HAP-1 (cell line): ENCODE data around the gene AKAP7.
"Not testable (repeated sequence)": the region's sequence is repeated elsewhere in the genome, so short reads cannot be mapped to it uniquely, and the experiment has no call there.

Experiments
- DNase-seq, 2 experiments: peaks; one replicate each; pipeline ENCODE4 v3.0.0-alpha.2; 2016 to 2020; ENCODE audit warnings: low spot score in 2 of 2
- H3K27me3 ChIP-seq: fragments of 250-450 bp; sonication (Bioruptor Pico); 2 replicates; pipeline ENCODE4 v1.5.1; 2020; ENCODE audit warnings: low read depth, mild to moderate bottlenecking, moderate library complexity
- H3K36me3 ChIP-seq: fragments of 250-450 bp; sonication (Bioruptor Pico); replicated peaks from 2 replicates; pipeline ENCODE4 v1.5.1; 2020; ENCODE audit warnings: mild to moderate bottlenecking
- H3K4me1 ChIP-seq: fragments of 250-450 bp; sonication (Bioruptor Pico); 2 replicates; pipeline ENCODE4 v1.5.1; 2020; ENCODE audit warnings: mild to moderate bottlenecking
- H3K4me3 ChIP-seq: fragments of 250-450 bp; sonication (Bioruptor Pico); 2 replicates; pipeline ENCODE4 v1.5.1; 2020; ENCODE audit warnings: mild to moderate bottlenecking, moderate library complexity
- H3K9me3 ChIP-seq: fragments of 250-450 bp; sonication (Bioruptor Pico); 2 replicates; pipeline ENCODE4 v1.5.1; 2020; ENCODE audit warnings: mild to moderate bottlenecking, moderate library complexity
- in situ Hi-C: fragments of 300-500 bp; cut with MboI; formaldehyde crosslinking; loops from 3 replicates; pipeline ENCODE4 v1.14.3; 2020; ENCODE audit warnings: low sequenced_read_pairs, inconsistent platforms, mixed read lengths

AKAP7 gene

DNA sequence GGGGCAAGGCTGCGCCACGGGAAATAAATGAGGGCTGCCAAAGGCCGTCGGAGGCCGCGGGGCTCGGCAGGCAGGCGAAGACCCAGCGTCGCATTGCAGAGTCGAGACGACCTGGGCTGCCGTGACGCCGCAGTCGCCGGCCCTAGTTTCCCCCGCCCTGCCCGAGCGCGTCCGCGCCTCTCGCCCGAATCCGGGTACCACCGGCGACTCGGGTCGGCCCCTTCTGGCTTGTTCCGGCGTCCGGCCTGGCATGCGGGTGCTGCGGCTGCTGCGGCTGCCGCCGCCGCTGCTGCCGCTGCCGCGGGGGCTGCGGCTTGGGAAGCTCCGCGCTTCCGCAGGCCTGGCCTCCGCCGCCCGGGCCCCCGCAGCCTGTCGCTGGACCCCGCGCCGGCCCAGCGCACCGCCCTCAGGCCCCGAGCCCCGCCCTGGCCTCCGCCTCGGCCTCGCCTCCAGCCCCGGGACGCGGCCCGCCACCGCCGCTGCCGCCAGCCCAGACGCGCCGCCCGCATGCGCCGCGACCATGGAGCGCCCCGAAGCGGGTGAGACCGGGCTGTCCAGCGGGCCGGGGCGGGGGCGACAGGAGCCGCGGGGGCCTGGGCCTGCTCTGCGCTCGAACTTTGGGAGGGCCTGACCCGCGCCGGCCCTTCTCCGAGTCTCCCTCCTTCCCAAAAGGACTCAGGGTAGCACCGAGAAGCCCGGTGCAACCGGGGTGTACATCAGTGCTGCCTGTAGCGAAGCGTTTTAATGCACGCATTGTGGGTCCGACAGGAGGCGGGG, at the start of gene AKAP7:
Gene AKAP7, plus strand, starts transcription at position 224 of the 777 bp plus-strand sequence. Its CDS starts 297 bp downstream, at position 521.
- Histone ChIP-seq H3K27me3 (no peaks in the 10 kb centered on the region), H3K4me1 (peaks cover 16% of the 10 kb centered on the region), H3K9me3 (peaks cover 3% of the 10 kb centered on the region; the same call in 1 of the 2 replicates), H3K36me3 (no peaks in the 10 kb centered on the region), H3K4me3 (peak within 1 kb of the TSS; percentile 37)
- peak; percentile 28 to 76 for DNase-seq
- in situ Hi-C loops: no loop called here

GRCh38 chr6:131090339-131090738, 44.9 kb upstream of the AKAP7 start:
- H3K36me3 ChIP-seq, H3K4me3 ChIP-seq, H3K9me3 ChIP-seq, in situ Hi-C loops, H3K4me1 ChIP-seq, DNase-seq, H3K27me3 ChIP-seq: not testable (repeated sequence)

GRCh38 chr6:131091944-131092343, 43.3 kb upstream of the AKAP7 start:
- H3K9me3 ChIP-seq, H3K4me3 ChIP-seq, DNase-seq, H3K27me3 ChIP-seq, in situ Hi-C loops, H3K4me1 ChIP-seq, H3K36me3 ChIP-seq: not testable (repeated sequence)

DNA sequence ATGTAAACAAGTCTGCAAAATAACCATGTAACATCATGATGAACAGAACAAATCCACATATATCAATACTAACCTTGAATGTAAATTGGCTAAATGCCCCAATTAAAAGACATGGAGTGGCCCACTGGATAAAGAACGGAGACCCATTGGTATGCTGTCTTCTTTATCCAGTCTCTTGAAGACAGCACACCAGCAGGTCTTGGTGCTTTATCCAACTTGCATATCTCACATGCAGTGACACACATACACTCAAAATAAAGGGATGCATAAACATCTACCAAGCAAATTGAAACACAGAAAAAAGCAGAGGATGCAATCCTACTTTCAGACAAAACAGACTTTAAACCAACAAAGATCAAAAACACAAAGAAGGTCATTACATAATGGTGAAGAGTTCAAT, 41.9 kb upstream of the AKAP7 start:
- in situ Hi-C loops: no loop called here
- Histone ChIP-seq H3K4me3 (no peak overlapping the region), H3K36me3 (no peaks in the 10 kb centered on the region), H3K9me3 (no peaks in the 10 kb centered on the region; the same call in 1 of the 2 replicates), H3K4me1 (no peaks in the 10 kb centered on the region), H3K27me3 (peaks cover 2% of the 10 kb centered on the region; the same call in 1 of the 2 replicates)
- no peak for DNase-seq

GRCh38 chr6:131096786-131097185, 38.5 kb upstream of the AKAP7 start:
- in situ Hi-C loops: no loop called here
- Histone ChIP-seq H3K4me1 (no peaks in the 10 kb centered on the region), H3K27me3 (peaks cover 2% of the 10 kb centered on the region; the same call in 1 of the 2 replicates), H3K9me3 (no peaks in the 10 kb centered on the region; the same call in none of the 2 replicates), H3K4me3 (no peak overlapping the region), H3K36me3 (no peaks in the 10 kb centered on the region)
- no peak for DNase-seq

GRCh38 chr6:131101911-131102680, 33.2 kb upstream of the AKAP7 start:
- no peak overlapping the region for H3K4me3 ChIP-seq
- DNase-seq: peak in 1 of 2 experiments; percentile 79
- H3K36me3 ChIP-seq: no peaks in the 10 kb centered on the region
- in situ Hi-C loops: loop anchor here (10.0 kb wide), 1 partner anchor 217 kb away; no protein-coding TSS in a partner anchor
- peaks cover 3% of the 10 kb centered on the region; the same call in 1 of the 2 replicates for H3K27me3 ChIP-seq
- H3K4me1 ChIP-seq: no peaks in the 10 kb centered on the region
- H3K9me3 ChIP-seq: no peaks in the 10 kb centered on the region; the same call in 1 of the 2 replicates

DNA sequence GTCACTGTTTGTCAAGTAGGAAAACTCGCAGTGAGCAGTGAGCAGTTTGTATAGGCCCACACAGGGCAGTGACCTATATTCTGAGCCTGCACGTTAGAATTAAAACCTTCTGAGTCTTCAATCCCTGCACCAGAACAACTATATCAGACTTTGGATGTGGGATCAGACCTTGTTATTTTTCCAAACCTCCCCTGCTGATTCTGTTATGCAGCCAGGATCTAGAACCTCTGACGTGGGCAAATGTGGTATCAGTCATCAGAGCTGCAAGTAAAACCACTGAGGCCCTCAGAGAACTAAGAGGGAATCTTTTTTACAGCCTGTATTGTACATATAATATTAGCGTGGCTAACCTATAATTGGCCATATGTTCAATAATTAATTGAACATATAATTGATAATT, 32.0 kb upstream of the AKAP7 start:
- Histone ChIP-seq H3K36me3 (no peaks in the 10 kb centered on the region), H3K9me3 (no peaks in the 10 kb centered on the region; the same call in 1 of the 2 replicates), H3K4me1 (no peaks in the 10 kb centered on the region), H3K4me3 (no peak overlapping the region), H3K27me3 (peaks cover 3% of the 10 kb centered on the region; the same call in 1 of the 2 replicates)
- in situ Hi-C loops: loop anchor here (10.0 kb wide), 1 partner anchor 218 kb away; no protein-coding TSS in a partner anchor
- no peak for DNase-seq

GRCh38 chr6:131103901-131104300, 31.4 kb upstream of the AKAP7 start:
- in situ Hi-C loops: loop anchor here (10.0 kb wide), 1 partner anchor 219 kb away; no protein-coding TSS in a partner anchor
- DNase-seq: no peak
- H3K4me1 ChIP-seq: no peaks in the 10 kb centered on the region
- no peak overlapping the region for H3K4me3 ChIP-seq
- H3K9me3 ChIP-seq: no peaks in the 10 kb centered on the region; the same call in 1 of the 2 replicates
- H3K27me3 ChIP-seq: peaks cover 3% of the 10 kb centered on the region; the same call in 1 of the 2 replicates
- H3K36me3 ChIP-seq: no peaks in the 10 kb centered on the region

- Histone ChIP-seq H3K36me3 (no peaks in the 10 kb centered on the region), H3K4me3 (no peak overlapping the region), H3K4me1 (no peaks in the 10 kb centered on the region), H3K9me3 (no peaks in the 10 kb centered on the region), H3K27me3 (peaks cover 3% of the 10 kb centered on the region; the same call in 1 of the 2 replicates)
- in situ Hi-C loops: loop anchor here (10.0 kb wide), 1 partner anchor 222 kb away; no protein-coding TSS in a partner anchor
- DNase-seq: no peak
These were observed 28.1 kb upstream of the AKAP7 start for GRCh38 chr6:131107151-131107550.

- Histone ChIP-seq H3K27me3 (no peaks in the 10 kb centered on the region), H3K36me3 (no peaks in the 10 kb centered on the region), H3K9me3 (no peaks in the 10 kb centered on the region), H3K4me1 (no peaks in the 10 kb centered on the region), H3K4me3 (no peak overlapping the region)
- in situ Hi-C loops: no loop called here
- no peak for DNase-seq
These were observed 23.0 kb upstream of the AKAP7 start for GRCh38 chr6:131112249-131112648.

DNA sequence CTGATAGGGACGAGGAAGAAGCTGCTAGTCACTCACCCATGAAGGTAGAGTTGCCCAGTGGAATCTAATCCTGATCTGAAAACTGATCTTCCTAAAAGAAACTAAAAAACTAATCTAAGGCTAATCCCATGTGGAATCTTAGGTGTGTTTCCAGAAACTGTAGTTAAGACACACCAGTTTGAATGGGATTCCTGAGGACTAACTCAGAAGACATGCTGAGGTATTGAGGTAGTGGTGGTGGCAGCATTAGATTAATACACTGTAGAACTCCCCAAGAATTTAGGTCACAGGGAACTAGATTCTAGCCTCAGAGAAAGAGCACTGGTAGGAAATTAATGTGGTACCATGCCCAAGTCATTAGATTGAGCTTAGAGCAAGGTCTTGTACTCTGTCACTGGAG, 19.6 kb upstream of the AKAP7 start:
- DNase-seq: no peak
- no peaks in the 10 kb centered on the region for H3K27me3 ChIP-seq
- no peaks in the 10 kb centered on the region for H3K4me1 ChIP-seq
- no peaks in the 10 kb centered on the region for H3K36me3 ChIP-seq
- in situ Hi-C loops: no loop called here
- H3K9me3 ChIP-seq: no peaks in the 10 kb centered on the region
- no peak overlapping the region for H3K4me3 ChIP-seq

DNA sequence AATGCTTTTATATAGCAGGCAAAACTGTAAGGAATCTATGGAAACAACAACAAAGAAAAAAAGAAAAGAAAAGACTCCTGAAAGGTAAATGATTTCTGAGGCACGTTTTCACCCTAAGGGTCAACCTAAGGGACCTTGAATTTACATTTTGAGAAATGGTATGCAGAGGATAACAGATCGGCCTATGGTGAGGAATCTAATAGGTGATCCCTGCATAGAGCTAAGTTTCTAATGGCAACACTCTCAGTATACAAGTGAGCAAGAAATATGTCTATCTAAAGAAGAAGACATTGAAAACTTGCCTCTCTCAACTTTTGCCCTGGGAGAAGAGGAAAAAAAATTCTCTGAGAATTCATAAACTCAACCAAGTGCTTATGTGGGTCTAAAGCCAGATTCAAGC, 18.9 kb upstream of the AKAP7 start:
- in situ Hi-C loops: no loop called here

DNA sequence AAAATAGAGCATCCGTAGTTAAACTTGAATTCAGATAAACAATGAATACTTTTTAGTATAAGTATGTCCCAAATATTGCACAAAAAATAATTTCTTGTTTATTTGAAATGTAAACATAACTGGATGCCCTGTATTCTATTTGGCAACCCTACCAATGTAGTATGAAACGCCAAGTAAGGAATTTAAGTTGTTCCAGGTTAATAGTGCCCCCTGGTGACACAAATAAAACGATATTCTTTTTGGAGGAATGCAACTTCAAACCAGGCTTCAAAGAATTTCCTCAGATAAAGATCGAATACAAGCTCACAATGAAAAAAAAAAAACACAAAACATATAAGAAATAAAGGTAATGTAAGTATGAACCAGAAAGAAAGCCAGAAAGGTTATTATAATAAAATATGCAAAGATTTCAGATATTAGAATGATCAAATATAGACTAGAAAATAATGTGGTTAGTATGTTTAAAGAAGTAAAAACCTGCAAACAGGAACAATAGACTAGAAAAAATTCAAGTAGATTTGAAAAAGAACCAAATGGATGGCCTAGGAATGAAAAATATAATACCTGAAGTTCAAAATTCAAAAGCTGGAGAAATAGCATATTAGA, 18.4 kb upstream of the AKAP7 start:
- H3K4me3 ChIP-seq: no peak overlapping the region
- no peaks in the 10 kb centered on the region for H3K27me3 ChIP-seq
- peaks cover 4% of the 10 kb centered on the region for H3K4me1 ChIP-seq
- H3K9me3 ChIP-seq: no peaks in the 10 kb centered on the region
- peak; percentile 19 to 70 for DNase-seq
- H3K36me3 ChIP-seq: no peaks in the 10 kb centered on the region
- in situ Hi-C loops: no loop called here

More for the DNA sequence above, 18.9 kb upstream of the AKAP7 start:
- no peaks in the 10 kb centered on the region for H3K4me1 ChIP-seq
- no peaks in the 10 kb centered on the region for H3K9me3 ChIP-seq
- DNase-seq: no peak
- H3K27me3 ChIP-seq: no peaks in the 10 kb centered on the region
- no peaks in the 10 kb centered on the region for H3K36me3 ChIP-seq
- H3K4me3 ChIP-seq: no peak overlapping the region
